Vagina (tissue), 2 donors: ENCODE data around the gene ILK. TPM values are rescaled to one million over a fixed set of nuclear protein-coding genes. Genes with fewer than 3 reads are reported as not detected.

Source experiments
- DNase-seq, 2 donors: peaks; one replicate each; pipeline ENCODE4 v3.0.0-alpha.2; 2017; ENCODE audit errors: extremely low spot score in 2 of 2
- H3K27ac ChIP-seq: fragments of 200-600 bp; sonication (generic); one replicate; pipeline ENCODE4 v1.5.1; 2019
- H3K27me3 ChIP-seq: fragments of 200-600 bp; sonication (generic); one replicate; pipeline ENCODE4 v1.5.1; 2019
- H3K36me3 ChIP-seq, 2 donors: fragments of 200-600 bp; sonication (generic); one replicate each; pipeline ENCODE4 v1.5.1; 2017 to 2019
- H3K4me1 ChIP-seq: fragments of 200-600 bp; sonication (generic); one replicate; pipeline ENCODE4 v1.5.1; 2019
- H3K4me3 ChIP-seq, 2 donors: fragments of 200-600 bp; sonication (generic); 1 replicate in 1 of 2; 2 replicates in 1 of 2; pipeline ENCODE4 v1.5.1; 2016 to 2019
- H3K9me3 ChIP-seq: fragments of 200-600 bp; sonication (generic); one replicate; pipeline ENCODE4 v1.5.1; 2019
- POLR2A ChIP-seq, 2 donors: fragments of 450-650 bp; IDR thresholded peaks; one replicate each; pipeline ENCODE4 v1.6.1; 2017; ENCODE audit warnings: antibody characterized with exemption in 2 of 2, mild to moderate bottlenecking in 2 of 2, moderate library complexity in 2 of 2
- POLR2AphosphoS5 ChIP-seq, 2 donors: sonication (generic); formaldehyde crosslinking; IDR thresholded peaks; one replicate each; pipeline ENCODE4 v1.9.0; 2017; ENCODE audit warnings: antibody characterized with exemption in 2 of 2, mild to moderate bottlenecking in 2 of 2, low read depth in 1 of 2; ENCODE audit not compliant: insufficient read depth in 1 of 2
- intact Hi-C: fragments of 100-400 bp; cut with DNase I; formaldehyde crosslinking; loops from one replicate; pipeline ENCODE4 v1.15.1; 2023
- total RNA-seq: library from RNA; depleted of rRNA; stranded (reverse); fragments of >200 nt; gene quantifications from one replicate; pipeline ENCODE4 v1.2.3, GENCODE V29; 2016
- TF ChIP-seq, protein P1 (sequence below), 3 experiments: fragments of 450-650 bp in 2 of 3; fragments of 200-600 bp in 1 of 3; sonication (generic) in 1 of 3; IDR thresholded peaks; one replicate each; pipeline ENCODE4 v1.5.1; 2017 to 2019; ENCODE audit warnings: antibody characterized with exemption in 3 of 3, mild to moderate bottlenecking in 2 of 3, moderate library complexity in 2 of 3

The ILK gene
- total RNA-seq, 1 donor from 2014 or later: 149 TPM

DNA sequence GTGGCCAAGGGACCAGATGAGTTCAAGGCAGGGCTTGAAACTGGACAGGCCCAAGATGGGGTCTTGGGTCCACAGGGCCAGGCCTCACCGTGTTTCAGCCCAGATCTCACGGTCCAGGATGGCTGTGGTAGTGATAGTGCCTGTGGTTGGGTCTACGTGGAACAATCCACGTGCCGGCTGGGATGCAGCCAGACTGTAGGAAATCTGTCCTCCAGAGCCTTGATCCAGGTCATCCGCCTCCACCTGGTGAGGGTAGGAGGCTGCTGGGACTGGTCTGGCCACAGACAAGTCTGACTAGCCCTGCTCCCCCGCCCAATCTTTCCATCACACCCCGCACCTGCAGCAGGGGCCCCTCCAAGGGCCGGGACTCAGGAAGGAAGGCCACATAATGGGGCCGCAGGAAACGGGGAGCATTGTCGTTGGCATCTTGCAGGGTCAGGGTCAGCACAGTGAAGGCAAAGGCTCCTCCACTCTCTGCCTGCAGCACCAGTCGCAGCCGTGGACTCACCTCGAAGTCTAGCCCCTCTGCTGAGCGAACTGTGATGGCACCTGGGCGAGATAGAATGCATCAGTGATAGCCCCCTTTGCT, 22.4 kb downstream of the ILK start:
- no peaks in the 10 kb centered on the region for H3K4me1 ChIP-seq
- peaks cover 0 to 31% of the 10 kb centered on the region in 2 donors for H3K36me3 ChIP-seq
- H3K27ac ChIP-seq: no peak overlapping the region
- DNase-seq: no peak
- intact Hi-C loops: no loop called here
- TF ChIP-seq, protein P1, sequence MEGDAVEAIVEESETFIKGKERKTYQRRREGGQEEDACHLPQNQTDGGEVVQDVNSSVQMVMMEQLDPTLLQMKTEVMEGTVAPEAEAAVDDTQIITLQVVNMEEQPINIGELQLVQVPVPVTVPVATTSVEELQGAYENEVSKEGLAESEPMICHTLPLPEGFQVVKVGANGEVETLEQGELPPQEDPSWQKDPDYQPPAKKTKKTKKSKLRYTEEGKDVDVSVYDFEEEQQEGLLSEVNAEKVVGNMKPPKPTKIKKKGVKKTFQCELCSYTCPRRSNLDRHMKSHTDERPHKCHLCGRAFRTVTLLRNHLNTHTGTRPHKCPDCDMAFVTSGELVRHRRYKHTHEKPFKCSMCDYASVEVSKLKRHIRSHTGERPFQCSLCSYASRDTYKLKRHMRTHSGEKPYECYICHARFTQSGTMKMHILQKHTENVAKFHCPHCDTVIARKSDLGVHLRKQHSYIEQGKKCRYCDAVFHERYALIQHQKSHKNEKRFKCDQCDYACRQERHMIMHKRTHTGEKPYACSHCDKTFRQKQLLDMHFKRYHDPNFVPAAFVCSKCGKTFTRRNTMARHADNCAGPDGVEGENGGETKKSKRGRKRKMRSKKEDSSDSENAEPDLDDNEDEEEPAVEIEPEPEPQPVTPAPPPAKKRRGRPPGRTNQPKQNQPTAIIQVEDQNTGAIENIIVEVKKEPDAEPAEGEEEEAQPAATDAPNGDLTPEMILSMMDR (IDR thresholded peaks at IDR 0.05): no peak
- no peak for TF ChIP-seq POLR2A (IDR thresholded peaks at IDR 0.05)
- no peaks in the 10 kb centered on the region for H3K9me3 ChIP-seq
- H3K4me3 ChIP-seq: no peak overlapping the region
- H3K27me3 ChIP-seq: no peaks in the 10 kb centered on the region

DNA sequence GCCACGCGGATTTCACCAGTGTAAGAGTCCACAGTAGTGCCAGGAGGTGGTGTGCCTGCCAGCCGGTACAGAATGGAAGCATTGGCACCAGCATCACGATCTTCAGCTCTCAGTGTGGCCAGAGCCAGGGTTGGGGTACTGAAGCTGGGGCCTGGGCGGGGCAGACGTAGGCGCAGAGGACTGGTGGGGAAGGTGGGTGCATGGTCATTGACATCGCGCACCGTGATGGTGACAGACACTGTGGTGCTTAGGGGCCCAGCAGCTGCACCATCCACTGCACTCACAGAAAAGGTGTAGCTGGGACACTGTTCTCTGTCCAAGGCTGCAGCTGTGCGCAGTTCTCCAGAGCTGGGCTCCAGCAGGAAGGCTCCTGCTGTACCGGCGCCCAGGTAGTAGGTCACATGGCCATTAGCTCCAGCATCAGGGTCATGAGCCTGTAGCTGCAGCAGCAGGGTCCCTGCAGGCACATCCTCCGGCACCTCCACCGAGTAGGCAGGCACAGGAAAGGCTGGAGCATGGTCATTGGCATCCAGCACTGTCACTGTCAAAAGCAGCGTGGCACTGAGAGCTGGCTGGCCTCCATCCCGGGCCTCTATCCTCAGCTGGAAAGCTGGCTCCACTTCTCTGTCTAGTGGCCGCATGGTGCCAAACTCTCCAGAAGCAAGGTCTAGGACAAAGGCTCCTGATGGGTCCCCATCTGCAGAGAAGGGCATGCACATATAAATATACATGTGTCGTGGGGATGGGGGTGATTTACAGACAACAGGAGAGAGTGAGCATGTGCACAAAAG, 23.6 kb downstream of the ILK start:
- Histone ChIP-seq H3K36me3 (peaks cover 0 to 36% of the 10 kb centered on the region in 2 donors), H3K27ac (no peak overlapping the region), H3K4me1 (no peaks in the 10 kb centered on the region), H3K27me3 (no peaks in the 10 kb centered on the region), H3K9me3 (no peaks in the 10 kb centered on the region), H3K4me3 (no peak overlapping the region)
- no peak for TF ChIP-seq POLR2A (IDR thresholded peaks at IDR 0.05)
- TF ChIP-seq POLR2AphosphoS5 (IDR thresholded peaks at IDR 0.05; ENCODE audit: insufficient read depth in 1 of 2, low read depth in 1 of 2): no peak
- TF ChIP-seq, protein P1 (IDR thresholded peaks at IDR 0.05): no peak
- intact Hi-C loops: no loop called here
- DNase-seq: no peak

DNA sequence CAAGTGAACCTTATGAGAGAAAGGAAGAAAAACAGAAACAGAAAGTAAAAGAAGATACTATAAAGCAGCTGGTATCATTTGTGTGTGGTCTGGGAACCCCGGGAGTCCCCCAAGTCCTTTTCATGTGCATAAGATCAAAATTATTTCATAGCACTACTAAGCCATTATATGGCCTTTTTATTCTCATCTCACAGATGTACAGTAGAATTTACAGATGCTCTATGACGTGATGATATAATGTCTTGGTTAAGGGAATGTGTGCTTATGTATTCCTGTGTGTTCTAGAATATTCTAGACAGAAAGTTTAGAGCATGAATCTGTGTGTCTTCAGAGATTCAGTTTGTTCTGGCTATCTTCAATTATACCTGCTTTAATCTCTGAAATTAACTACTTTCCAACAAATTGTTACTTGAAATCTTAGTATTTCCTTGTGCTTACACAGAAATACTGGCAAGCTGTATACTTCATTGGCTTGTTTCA, 24.2 kb downstream of the ILK start:
- no peak for TF ChIP-seq POLR2A (IDR thresholded peaks at IDR 0.05)
- TF ChIP-seq, protein P1 (IDR thresholded peaks at IDR 0.05): no peak
- no peak for TF ChIP-seq POLR2AphosphoS5 (IDR thresholded peaks at IDR 0.05; ENCODE audit: insufficient read depth in 1 of 2, low read depth in 1 of 2)
- H3K36me3 ChIP-seq: peaks cover 0 to 41% of the 10 kb centered on the region in 2 donors
- H3K27me3 ChIP-seq: no peaks in the 10 kb centered on the region
- no peak overlapping the region for H3K27ac ChIP-seq
- DNase-seq: no peak
- no peaks in the 10 kb centered on the region for H3K4me1 ChIP-seq
- intact Hi-C loops: no loop called here
- no peaks in the 10 kb centered on the region for H3K9me3 ChIP-seq
- no peak overlapping the region for H3K4me3 ChIP-seq

DNA sequence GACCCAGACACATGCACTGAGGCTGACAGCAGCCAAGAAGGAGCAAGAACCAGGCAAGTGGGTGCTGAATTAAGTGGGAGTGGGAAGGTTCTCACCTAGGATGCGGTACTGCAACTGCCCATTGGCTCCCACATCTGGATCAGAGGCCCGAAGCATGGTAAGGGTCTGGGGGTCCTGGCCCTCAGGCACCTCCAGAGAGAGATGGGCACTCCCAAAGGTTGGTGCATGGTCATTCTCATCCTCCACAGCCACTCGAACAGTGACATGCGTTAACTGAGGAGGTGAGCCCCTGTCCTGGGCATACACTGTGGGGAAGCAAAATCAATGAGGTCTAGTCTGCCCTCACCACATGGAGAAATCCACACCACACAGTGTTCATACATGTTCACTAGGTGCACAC, 25.0 kb downstream of the ILK start:
- peaks cover 0 to 48% of the 10 kb centered on the region in 2 donors for H3K36me3 ChIP-seq
- intact Hi-C loops: no loop called here
- no peak overlapping the region for H3K27ac ChIP-seq
- H3K4me3 ChIP-seq: no peak overlapping the region
- no peaks in the 10 kb centered on the region for H3K27me3 ChIP-seq
- no peak for DNase-seq
- no peaks in the 10 kb centered on the region for H3K9me3 ChIP-seq
- no peaks in the 10 kb centered on the region for H3K4me1 ChIP-seq
- TF ChIP-seq, protein P1 (IDR thresholded peaks at IDR 0.05): no peak
- TF ChIP-seq POLR2A (IDR thresholded peaks at IDR 0.05): no peak
- no peak for TF ChIP-seq POLR2AphosphoS5 (IDR thresholded peaks at IDR 0.05; ENCODE audit: insufficient read depth in 1 of 2, low read depth in 1 of 2)

DNA sequence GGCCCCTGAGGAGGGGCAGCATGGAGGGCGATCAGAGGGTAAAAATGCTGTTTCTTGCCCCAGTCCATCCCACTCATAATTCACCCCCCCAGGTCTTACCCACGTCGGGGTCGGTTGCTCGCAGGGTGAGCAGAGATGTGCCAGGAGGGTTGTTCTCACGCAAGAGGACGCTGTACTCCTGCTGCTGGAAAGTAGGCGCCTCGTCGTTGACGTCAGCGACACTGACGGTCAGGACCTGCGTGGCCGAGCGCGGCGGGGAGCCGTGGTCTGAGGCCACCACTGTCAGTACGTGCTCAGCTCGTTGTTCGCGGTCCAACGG, 26.0 kb downstream of the ILK start:
- Histone ChIP-seq H3K4me1 (no peaks in the 10 kb centered on the region), H3K27ac (no peak overlapping the region), H3K36me3 (peaks cover 0 to 54% of the 10 kb centered on the region in 2 donors), H3K9me3 (no peaks in the 10 kb centered on the region), H3K27me3 (no peaks in the 10 kb centered on the region), H3K4me3 (no peak overlapping the region)
- intact Hi-C loops: no loop called here
- no peak for DNase-seq
- TF ChIP-seq POLR2AphosphoS5 (IDR thresholded peaks at IDR 0.05; ENCODE audit: insufficient read depth in 1 of 2, low read depth in 1 of 2): no peak
- no peak for TF ChIP-seq POLR2A (IDR thresholded peaks at IDR 0.05)
- TF ChIP-seq, protein P1 (IDR thresholded peaks at IDR 0.05): no peak
